HFFc6 (cell line): Measurements from ENCODE around the gene SPIC. TPM values are rescaled to one million over a fixed set of nuclear protein-coding genes. Genes with fewer than 3 reads are reported as not detected.

Source experiments
- DNase-seq: peaks from one replicate; pipeline ENCODE4 v3.0.0-alpha.2; 2018
- H3K27ac Mint-ChIP-seq: 2 replicates; pipeline ENCODE4 v1.8.0; 2020; ENCODE audit warnings: mild to moderate bottlenecking, mixed read lengths
- H3K27me3 Mint-ChIP-seq: 2 replicates; pipeline ENCODE4 v1.8.0; 2021; ENCODE audit warnings: mild to moderate bottlenecking, moderate library complexity, mixed read lengths; ENCODE audit not compliant: insufficient read depth
- H3K36me3 Mint-ChIP-seq: 2 replicates; pipeline ENCODE4 v1.8.0; 2021; ENCODE audit warnings: low read depth, mixed read lengths
- H3K4me1 Mint-ChIP-seq: 2 replicates; pipeline ENCODE4 v1.8.0; 2020; ENCODE audit warnings: low read depth, mixed read lengths
- H3K4me3 Mint-ChIP-seq: 2 replicates; pipeline ENCODE4 v1.8.0; 2020; ENCODE audit warnings: mild to moderate bottlenecking, moderate library complexity, mixed read lengths
- H3K9me3 Mint-ChIP-seq: 2 replicates; pipeline ENCODE4 v1.8.0; 2020; ENCODE audit warnings: mild to moderate bottlenecking, mixed read lengths
- CTCF ChIP-seq: fragments of 200-600 bp; sonication (generic); IDR thresholded peaks from 2 replicates; pipeline ENCODE4 v1.5.0; 2021; ENCODE audit warnings: antibody characterized with exemption, mild to moderate bottlenecking
- long read RNA-seq: library from polyadenylated mRNA; unstranded; transcript quantifications from one replicate; pipeline ENCODE4 v2.0.0, GENCODE V29; 2019
- total RNA-seq, 6 experiments: library from RNA; stranded (reverse); fragmentation: NEBNext Ultra II Directional; extraction: Animal tissue kit (Norgen Biotek cat#: 25700); gene quantifications; 2 replicates in 1 of 6; 3 replicates in 5 of 6; pipeline ENCODE4 v1.2.3, GENCODE V29; 2021

SPIC gene
- total RNA-seq: not detected
- long read RNA-seq: 0 reads

GRCh38 chr12:101474711-101475386 lies at the start of gene SPIC:
Gene SPIC, plus strand, starts transcription at chr12:101475336. Its CDS starts 1,569 bp downstream, at chr12:101476905.
- Mint-ChIP-seq H3K9me3 (no peaks in the 10 kb centered on the region), H3K36me3 (no peaks in the 10 kb centered on the region), H3K4me3 (no peak within 1 kb of the TSS), H3K27ac (no peak within 1 kb of the TSS), H3K4me1 (no peaks in the 10 kb centered on the region), H3K27me3 (peaks cover 2% of the 10 kb centered on the region)
- no peak for DNase-seq
- TF ChIP-seq CTCF: no peak

GRCh38 chr12:101430456-101430855 lies 44.7 kb upstream of the SPIC start:
- H3K27me3 Mint-ChIP-seq: no peaks in the 10 kb centered on the region
- H3K4me1 Mint-ChIP-seq: no peaks in the 10 kb centered on the region
- H3K4me3 Mint-ChIP-seq: no peak overlapping the region
- no peak overlapping the region for H3K27ac Mint-ChIP-seq
- TF ChIP-seq CTCF: no peak
- H3K9me3 Mint-ChIP-seq: no peaks in the 10 kb centered on the region
- H3K36me3 Mint-ChIP-seq: no peaks in the 10 kb centered on the region
- no peak for DNase-seq

- Mint-ChIP-seq H3K4me3 (no peak overlapping the region), H3K36me3 (no peaks in the 10 kb centered on the region), H3K27me3 (no peaks in the 10 kb centered on the region), H3K27ac (no peak overlapping the region), H3K9me3 (no peaks in the 10 kb centered on the region), H3K4me1 (no peaks in the 10 kb centered on the region)
- no peak for TF ChIP-seq CTCF
- no peak for DNase-seq
These were observed 39.0 kb upstream of the SPIC start for GRCh38 chr12:101436136-101436535.

- TF ChIP-seq CTCF: no peak
- H3K27ac Mint-ChIP-seq: no peak overlapping the region
- no peak for DNase-seq
- H3K4me1 Mint-ChIP-seq: no peaks in the 10 kb centered on the region
- H3K4me3 Mint-ChIP-seq: no peak overlapping the region
- H3K36me3 Mint-ChIP-seq: no peaks in the 10 kb centered on the region
- no peaks in the 10 kb centered on the region for H3K27me3 Mint-ChIP-seq
- no peaks in the 10 kb centered on the region for H3K9me3 Mint-ChIP-seq
These were observed 35.9 kb upstream of the SPIC start for GRCh38 chr12:101439236-101439635.

GRCh38 chr12:101441461-101442224 lies 33.5 kb upstream of the SPIC start:
- TF ChIP-seq CTCF: no peak
- DNase-seq: no peak
- Mint-ChIP-seq H3K27ac (no peak overlapping the region), H3K4me1 (no peaks in the 10 kb centered on the region), H3K36me3 (no peaks in the 10 kb centered on the region), H3K4me3 (no peak overlapping the region), H3K9me3 (no peaks in the 10 kb centered on the region; the same call in 1 of the 2 replicates), H3K27me3 (no peaks in the 10 kb centered on the region)
